Panc1 (cell line): ENCODE data around the gene NFIC. TPM values are rescaled to one million over a fixed set of nuclear protein-coding genes. Genes with fewer than 3 reads are reported as not detected.
A peak's percentile ranks its signal among the peaks of the same experiment; 100 is the strongest.

Experiments
- ATAC-seq: fragments of 200-7000 bp; cut with Tn5 transposase; 2 replicates; pipeline ENCODE4 v1.9.1; 2020; ENCODE audit warnings: mild to moderate bottlenecking, moderate library complexity
- BruUV-seq: library from RNA; stranded (reverse); fragments of 400-500 nt; replicated peaks from 2 replicates; lab custom pipeline; 2021; lab: Mats Ljungman, UMichigan
- CTCF ChIA-PET: fragments of 300-600 bp; sonication (Branson Sonifier 250); formaldehyde crosslinking; loops from one replicate; lab custom pipeline; 2022; ENCODE audit warnings: antibody characterized with exemption; lab: Charles Lee
- POLR2A ChIA-PET: fragments of 300-600 bp; sonication (Branson Sonifier 250); formaldehyde crosslinking; loops from one replicate; lab custom pipeline; 2022; ENCODE audit warnings: antibody characterized with exemption; lab: Charles Lee
- DNase-seq: peaks from one replicate; pipeline ENCODE4 v3.0.0-alpha.2; 2010; ENCODE audit warnings: low read depth, low spot score
- H3K27ac ChIP-seq: 2 replicates; pipeline ENCODE4 v1.5.1; 2011; ENCODE audit warnings: mild to moderate bottlenecking, low read length, inconsistent platforms
- H3K27me3 ChIP-seq: fragments of 200-500 bp; sonication (Bioruptor generic); 2 replicates; pipeline ENCODE4 v1.6.0; 2014; ENCODE audit warnings: low read length, inconsistent platforms; ENCODE audit not compliant: control insufficient read depth, insufficient read depth
- H3K36me3 ChIP-seq: fragments of 200-500 bp; sonication (Bioruptor generic); 2 replicates; pipeline ENCODE4 v1.5.1; 2014; ENCODE audit warnings: inconsistent platforms, mild to moderate bottlenecking, low read length, moderate library complexity; ENCODE audit not compliant: control insufficient read depth, insufficient read depth
- H3K4me1 ChIP-seq: 2 replicates; pipeline ENCODE4 v1.5.1; 2011; ENCODE audit warnings: inconsistent platforms, mild to moderate bottlenecking, low read length, moderate library complexity; ENCODE audit not compliant: control insufficient read depth, insufficient read depth
- H3K4me3 ChIP-seq, 2 experiments: 2 replicates each; pipeline ENCODE4 v1.5.1; 2011 to 2012; ENCODE audit warnings: low read depth in 2 of 2, low read length in 2 of 2, mild to moderate bottlenecking in 2 of 2, inconsistent platforms in 1 of 2, moderate library complexity in 1 of 2
- H3K9me3 ChIP-seq: fragments of 200-500 bp; sonication (Bioruptor generic); 2 replicates; pipeline ENCODE4 v1.5.1; 2014; ENCODE audit warnings: low read depth, mild to moderate bottlenecking, inconsistent platforms, low read length, moderate library complexity; ENCODE audit not compliant: control insufficient read depth, insufficient read depth
- POLR2AphosphoS5 ChIP-seq: IDR thresholded peaks from 2 replicates; pipeline ENCODE4 v1.6.1; 2012; ENCODE audit warnings: mild to moderate bottlenecking, low read depth, low read length, moderate library complexity
- REST ChIP-seq, 2 experiments: IDR thresholded peaks; 2 replicates each; pipeline ENCODE4 v1.6.1; 2011 to 2012; ENCODE audit warnings: low read depth in 2 of 2, control low read depth in 1 of 2, low read length in 1 of 2, mild to moderate bottlenecking in 1 of 2, moderate library complexity in 1 of 2; ENCODE audit not compliant: insufficient read depth in 1 of 2
- SIN3A ChIP-seq: IDR thresholded peaks from 2 replicates; pipeline ENCODE4 v1.6.1; 2012; ENCODE audit warnings: low read depth, mild to moderate bottlenecking, low read length, moderate library complexity, borderline replicate concordance; ENCODE audit not compliant: insufficient read depth
- TCF7L2 ChIP-seq: IDR thresholded peaks from 2 replicates; pipeline ENCODE4 v1.6.1; 2011; ENCODE audit warnings: mild to moderate bottlenecking, low read depth, low read length, inconsistent platforms
- in situ Hi-C: cut with HindIII; loops from 2 replicates; pipeline ENCODE4 v1.10.0; 2016; ENCODE audit warnings: low sequenced_read_pairs, low pct_unique_long_range_greater_than_20kb
- intact Hi-C: fragments of 100-400 bp; cut with micrococcal nuclease; formaldehyde crosslinking; loops from one replicate; pipeline ENCODE4 v1.10.0; 2022; ENCODE audit not compliant: unreplicated experiment
- total RNA-seq: library from RNA; stranded (reverse); gene quantifications from one replicate; pipeline ENCODE4 v1.2.1, GENCODE V29; 2021; ENCODE audit not compliant: unreplicated experiment
- TF ChIP-seq, protein P1 (sequence below): fragments of 450-650 bp; IDR thresholded peaks from 2 replicates; pipeline ENCODE4 v1.5.1; 2017; ENCODE audit warnings: mild to moderate bottlenecking

Gene NFIC
- total RNA-seq, 1 experiment from 2014 or later: 120 TPM

GRCh38 chr19:3440082-3440481 is 73.7 kb downstream of the NFIC start:
- Histone ChIP-seq H3K27ac (no peak overlapping the region), H3K4me3 (no peak overlapping the region), H3K9me3 (no peaks in the 10 kb centered on the region), H3K36me3 (peaks cover 5% of the 10 kb centered on the region; the same call in 1 of the 2 replicates), H3K27me3 (no peaks in the 10 kb centered on the region), H3K4me1 (no peaks in the 10 kb centered on the region)
- intact Hi-C loops (no loop called here), in situ Hi-C loops (no loop called here)
- ChIA-PET POLR2A (no interaction called here), CTCF (interaction anchor here (0.5 kb wide), 1 partner anchor 32 kb away, joined by 6 read pairs; no protein-coding TSS in a partner anchor)
- DNase-seq (no peak), ATAC-seq (peak; percentile 89)
- TF ChIP-seq TCF7L2: no peak
- TF ChIP-seq POLR2AphosphoS5: no peak
- TF ChIP-seq REST (IDR thresholded peaks at IDR 0.05; ENCODE audit: insufficient read depth in 1 of 2, low read depth in 2 of 2, low read length in 1 of 2): no peak
- TF ChIP-seq, protein P1, sequence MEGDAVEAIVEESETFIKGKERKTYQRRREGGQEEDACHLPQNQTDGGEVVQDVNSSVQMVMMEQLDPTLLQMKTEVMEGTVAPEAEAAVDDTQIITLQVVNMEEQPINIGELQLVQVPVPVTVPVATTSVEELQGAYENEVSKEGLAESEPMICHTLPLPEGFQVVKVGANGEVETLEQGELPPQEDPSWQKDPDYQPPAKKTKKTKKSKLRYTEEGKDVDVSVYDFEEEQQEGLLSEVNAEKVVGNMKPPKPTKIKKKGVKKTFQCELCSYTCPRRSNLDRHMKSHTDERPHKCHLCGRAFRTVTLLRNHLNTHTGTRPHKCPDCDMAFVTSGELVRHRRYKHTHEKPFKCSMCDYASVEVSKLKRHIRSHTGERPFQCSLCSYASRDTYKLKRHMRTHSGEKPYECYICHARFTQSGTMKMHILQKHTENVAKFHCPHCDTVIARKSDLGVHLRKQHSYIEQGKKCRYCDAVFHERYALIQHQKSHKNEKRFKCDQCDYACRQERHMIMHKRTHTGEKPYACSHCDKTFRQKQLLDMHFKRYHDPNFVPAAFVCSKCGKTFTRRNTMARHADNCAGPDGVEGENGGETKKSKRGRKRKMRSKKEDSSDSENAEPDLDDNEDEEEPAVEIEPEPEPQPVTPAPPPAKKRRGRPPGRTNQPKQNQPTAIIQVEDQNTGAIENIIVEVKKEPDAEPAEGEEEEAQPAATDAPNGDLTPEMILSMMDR: no peak; the same call in 1 of the 2 replicates
- no peak for TF ChIP-seq SIN3A
- BruUV-seq: no TSS peak

DNA sequence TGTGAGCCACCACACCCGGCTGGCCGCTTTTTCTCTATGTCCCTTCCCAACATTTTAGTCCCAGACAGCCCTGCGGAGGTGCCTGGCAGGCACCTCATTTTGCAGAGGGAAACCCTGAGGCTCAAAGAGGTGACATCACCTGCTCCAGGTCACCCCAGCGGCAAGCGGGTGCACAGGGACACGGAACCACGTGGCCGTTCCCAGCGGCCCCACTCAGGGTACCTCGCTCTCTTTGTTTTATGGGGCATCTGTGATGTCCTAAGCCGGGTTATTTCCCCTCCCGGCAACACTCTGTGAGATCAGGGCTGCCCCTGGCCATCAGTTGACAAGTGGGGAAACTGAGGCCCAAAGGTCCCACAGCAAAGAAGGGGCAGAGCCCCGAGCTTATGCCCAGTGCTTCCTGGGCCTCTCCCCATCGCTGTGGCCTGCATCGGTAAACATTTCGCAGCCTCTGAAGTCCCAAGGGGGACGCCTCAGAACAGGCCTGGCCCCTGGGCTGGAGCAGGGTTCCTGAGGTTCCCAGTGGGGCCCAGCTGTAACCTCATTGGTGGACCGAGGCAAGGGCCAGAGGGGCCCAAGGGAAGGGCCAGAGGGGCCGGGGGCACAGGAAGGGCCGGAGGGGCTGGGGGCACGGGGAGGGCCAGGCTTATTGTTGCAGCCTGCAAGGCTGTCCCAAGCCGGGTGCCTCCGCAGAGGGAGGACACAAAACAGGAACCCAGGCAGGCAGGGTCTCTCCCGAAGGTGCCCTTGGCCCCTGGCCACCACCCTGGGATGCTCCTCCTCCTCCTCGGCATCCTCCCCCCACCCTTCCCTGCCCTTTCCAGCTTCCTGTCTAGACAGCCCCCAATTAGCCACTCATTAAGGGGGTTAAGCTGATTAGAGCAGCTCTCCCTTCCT is 75.0 kb downstream of the NFIC start:
- no peak for ATAC-seq
- no peak for DNase-seq
- H3K4me3 ChIP-seq: no peak overlapping the region
- intact Hi-C loops (no loop called here), in situ Hi-C loops (no loop called here)
- ChIA-PET CTCF (no interaction called here), POLR2A (no interaction called here)
- no peaks in the 10 kb centered on the region for H3K4me1 ChIP-seq
- BruUV-seq: no TSS peak
- no peaks in the 10 kb centered on the region for H3K9me3 ChIP-seq
- H3K36me3 ChIP-seq: peaks cover 3% of the 10 kb centered on the region; the same call in 1 of the 2 replicates
- H3K27me3 ChIP-seq: no peaks in the 10 kb centered on the region
- TF ChIP-seq REST (IDR thresholded peaks at IDR 0.05; ENCODE audit: insufficient read depth in 1 of 2, low read depth in 2 of 2, low read length in 1 of 2) (no peak), SIN3A (no peak), TCF7L2 (no peak)
- TF ChIP-seq, protein P1: no peak
- no peak overlapping the region for H3K27ac ChIP-seq
